T-cell (primary cell): Measurements from ENCODE around the gene CYRIA. TPM values are rescaled to one million over a fixed set of nuclear protein-coding genes. Genes with fewer than 3 reads are reported as not detected.
A peak's percentile ranks its signal among the peaks of the same experiment; 100 is the strongest.

Experiments
- ATAC-seq, 4 experiments: fragments of 200-7000 bp in 3 of 4; fragments of 150-1000 bp in 1 of 4; cut with Tn5 transposase; replicated peaks in 1 of 4; 1 replicate in 3 of 4; 2 replicates in 1 of 4; pipeline ENCODE4 v1.10.0; 2021; ENCODE audit warnings: moderate library complexity in 3 of 4, mild to moderate bottlenecking in 2 of 4, moderate number of reproducible peaks in 1 of 4
- CTCF ChIA-PET, 2 donors: fragments of 300-600 bp; sonication (Branson Sonifier 250); formaldehyde crosslinking; loops; one replicate each; lab custom pipeline; 2022; ENCODE audit warnings: antibody characterized with exemption in 2 of 2; lab: Charles Lee
- POLR2A ChIA-PET, 2 donors: fragments of 300-600 bp; sonication (Branson Sonifier 250); formaldehyde crosslinking; loops; one replicate each; lab custom pipeline; 2022; ENCODE audit warnings: antibody characterized with exemption in 2 of 2; lab: Charles Lee
- DNase-seq, 35 experiments: peaks; one replicate each; pipeline versions ENCODE4 v3.0.0 to v3.0.0-alpha.2; 2013 to 2023
- H3K27ac ChIP-seq: one replicate; pipeline ENCODE4 v1.5.1; 2013; ENCODE audit warnings: low read length
- H3K27me3 ChIP-seq, 2 experiments: replicated peaks in 1 of 2; 1 replicate in 1 of 2; 2 replicates in 1 of 2; pipeline versions ENCODE4 v1.6.1 to v1.7.0; 2013; ENCODE audit warnings: low read length in 1 of 2, mixed read lengths in 1 of 2; ENCODE audit not compliant: control insufficient read depth in 2 of 2, insufficient read depth in 2 of 2; ENCODE audit errors: extremely low read depth in 1 of 2
- H3K36me3 ChIP-seq, 2 donors: 1 replicate in 1 of 2; 2 replicates in 1 of 2; pipeline versions ENCODE4 v1.6.1 to v1.7.0; 2013; ENCODE audit warnings: low read length in 1 of 2; ENCODE audit not compliant: control insufficient read depth in 2 of 2, insufficient read depth in 1 of 2; ENCODE audit errors: extremely low read depth in 1 of 2
- H3K4me1 ChIP-seq, 2 experiments: 1 replicate in 1 of 2; 2 replicates in 1 of 2; pipeline versions ENCODE4 v1.6.1 to v1.7.0; 2013; ENCODE audit warnings: low read length in 2 of 2, mixed read lengths in 1 of 2; ENCODE audit not compliant: insufficient read depth in 2 of 2, control insufficient read depth in 1 of 2; ENCODE audit errors: extremely low read depth in 1 of 2
- H3K4me3 ChIP-seq, 2 donors: 1 replicate in 1 of 2; 2 replicates in 1 of 2; pipeline versions ENCODE4 v1.5.1 to v1.7.0; 2013; ENCODE audit warnings: mild to moderate bottlenecking in 2 of 2, low read length in 1 of 2, moderate library complexity in 1 of 2; ENCODE audit not compliant: control insufficient read depth in 1 of 2; ENCODE audit errors: extremely low read depth in 1 of 2
- H3K9me3 ChIP-seq: 2 replicates; pipeline ENCODE4 v1.7.0; 2013
- H3K27ac Mint-ChIP-seq, 2 donors: one replicate each; pipeline ENCODE4 v1.8.0; 2020 to 2021; ENCODE audit warnings: mild to moderate bottlenecking in 2 of 2, mixed read lengths in 2 of 2
- H3K27me3 Mint-ChIP-seq, 2 donors: one replicate each; pipeline ENCODE4 v1.8.0; 2021 to 2022; ENCODE audit warnings: mixed read lengths in 2 of 2
- H3K36me3 Mint-ChIP-seq: one replicate; pipeline ENCODE4 v1.8.0; 2021; ENCODE audit warnings: mixed read lengths
- H3K4me1 Mint-ChIP-seq, 3 donors: one replicate each; pipeline ENCODE4 v1.8.0; 2020 to 2022; ENCODE audit warnings: mixed read lengths in 3 of 3, mild to moderate bottlenecking in 1 of 3
- H3K4me3 Mint-ChIP-seq, 3 donors: one replicate each; pipeline ENCODE4 v1.8.0; 2020 to 2022; ENCODE audit warnings: mild to moderate bottlenecking in 3 of 3, mixed read lengths in 3 of 3, moderate library complexity in 3 of 3
- H3K9me3 Mint-ChIP-seq, 3 donors: one replicate each; pipeline ENCODE4 v1.8.0; 2020 to 2022; ENCODE audit warnings: mixed read lengths in 3 of 3
- WGBS: methylation state at CpG from one replicate; pipeline ENCODE4 v1.1.5; 2013; ENCODE audit warnings: missing lambda C conversion rate; ENCODE audit not compliant: insufficient coverage; 5-methylcytosine and 5-hydroxymethylcytosine counted together
- total RNA-seq, 35 experiments: library from RNA in 6 of 35; stranded (reverse) in 6 of 35; fragments of 120-200 nt in 1 of 35; gene quantifications; one replicate each; pipeline versions ENCODE4 v1.2.1 to v1.2.4 and lab custom pipeline; 2013 to 2026

Gene CYRIA
- total RNA-seq, 5 donors from 2014 or later (not counting 1 experiment from before 2014, with no cell fraction given), result 1.8 to 3.5 (median 2.8) TPM

GRCh38 chr2:16677875-16678274 is 12.2 kb upstream of the CYRIA start:
- ChIA-PET CTCF (interaction anchor here in 1 of 2 donors (0.8 kb wide), 1 partner anchor 65 kb away, joined by 3 read pairs; no protein-coding TSS in a partner anchor), POLR2A (no interaction called here)
- H3K4me1 Mint-ChIP-seq, result no peaks in the 10 kb centered on the region
- Histone ChIP-seq H3K9me3 (no peaks in the 10 kb centered on the region), H3K4me3 (no peak overlapping the region), H3K4me1 (no peaks in the 10 kb centered on the region), H3K36me3 (no peaks in the 10 kb centered on the region), H3K27me3 (peaks cover 0 to 2% of the 10 kb centered on the region in 2 experiments), H3K27ac (no peak overlapping the region)
- no peak for DNase-seq
- ATAC-seq, result no peak
- WGBS, result no CpG with 5 or more reads among the region's 1 CpG
- H3K9me3 Mint-ChIP-seq, result peaks cover 0 to 9% (median 8%) of the 10 kb centered on the region in 3 donors
- H3K27me3 Mint-ChIP-seq, result peaks cover 11 to 22% of the 10 kb centered on the region in 2 donors
- H3K4me3 Mint-ChIP-seq, result no peak overlapping the region
- H3K36me3 Mint-ChIP-seq, result no peaks in the 10 kb centered on the region
- no peak overlapping the region for H3K27ac Mint-ChIP-seq

DNA sequence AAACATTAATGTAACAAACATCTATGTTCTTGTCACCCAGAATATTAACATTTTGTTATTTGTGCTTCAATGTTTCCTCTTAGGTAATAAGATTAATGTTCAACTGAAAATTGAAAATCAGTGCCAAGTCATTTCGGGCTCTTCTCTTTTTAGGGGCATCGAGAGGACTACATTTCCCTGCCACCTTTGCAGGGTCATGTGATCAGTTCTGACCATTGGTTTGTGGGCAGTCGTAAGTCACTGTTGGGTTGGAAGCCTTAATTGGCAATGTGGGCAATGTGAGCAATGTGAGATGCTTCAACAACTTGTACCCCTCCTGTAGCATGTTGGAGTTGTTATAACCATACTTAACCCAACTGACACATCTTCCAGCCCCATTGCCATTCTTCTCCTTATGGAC is 10.1 kb upstream of the CYRIA start:
- no peak overlapping the region for H3K27ac ChIP-seq
- Mint-ChIP-seq H3K9me3 (peaks cover 0 to 9% (median 7%) of the 10 kb centered on the region in 3 donors), H3K4me3 (no peak overlapping the region), H3K4me1 (no peaks in the 10 kb centered on the region), H3K27me3 (peaks cover 7 to 12% of the 10 kb centered on the region in 2 donors), H3K27ac (no peak overlapping the region), H3K36me3 (no peaks in the 10 kb centered on the region)
- no peaks in the 10 kb centered on the region for H3K36me3 ChIP-seq
- DNase-seq (no peak), ATAC-seq (no peak)
- H3K4me1 ChIP-seq, result no peaks in the 10 kb centered on the region
- no peaks in the 10 kb centered on the region for H3K9me3 ChIP-seq
- 75% methylated on average over 2 of the region's 3 CpGs for WGBS
- H3K4me3 ChIP-seq, result no peak overlapping the region
- ChIA-PET CTCF (no interaction called here), POLR2A (no interaction called here)
- H3K27me3 ChIP-seq, result no peaks in the 10 kb centered on the region

DNA sequence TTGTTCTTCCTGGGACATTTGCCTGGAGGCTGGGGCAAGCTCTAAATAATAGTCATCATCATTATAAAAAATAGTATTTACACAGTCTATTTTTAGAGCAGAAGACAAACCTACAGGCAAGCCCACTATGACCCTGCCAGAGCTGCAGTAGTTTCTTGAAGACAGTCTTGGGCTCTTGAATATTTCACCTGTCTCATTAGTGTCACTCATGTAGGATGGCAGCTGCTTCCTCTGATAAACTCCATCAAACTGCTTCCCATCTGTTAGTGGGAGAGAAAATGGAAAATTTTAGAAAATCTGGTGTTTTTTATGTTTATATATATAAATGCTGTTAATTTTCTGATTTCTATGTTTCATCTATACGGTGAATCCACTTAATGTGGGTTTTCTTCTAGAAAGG is 8.5 kb upstream of the CYRIA start:
- ATAC-seq (no peak), DNase-seq (no peak)
- H3K4me1 Mint-ChIP-seq, result no peaks in the 10 kb centered on the region
- H3K27ac Mint-ChIP-seq, result no peak overlapping the region
- Histone ChIP-seq H3K27ac (no peak overlapping the region), H3K4me3 (no peak overlapping the region), H3K9me3 (no peaks in the 10 kb centered on the region), H3K4me1 (no peaks in the 10 kb centered on the region), H3K36me3 (no peaks in the 10 kb centered on the region), H3K27me3 (no peaks in the 10 kb centered on the region)
- WGBS, result no CpG with 5 or more reads among the region's 1 CpG
- H3K36me3 Mint-ChIP-seq, result no peaks in the 10 kb centered on the region
- no peak overlapping the region for H3K4me3 Mint-ChIP-seq
- H3K9me3 Mint-ChIP-seq, result peaks cover 0 to 9% (median 7%) of the 10 kb centered on the region in 3 donors
- CTCF ChIA-PET, result no interaction called here
- POLR2A ChIA-PET, result no interaction called here
- peaks cover 10 to 12% of the 10 kb centered on the region in 2 donors for H3K27me3 Mint-ChIP-seq

GRCh38 chr2:16671760-16672159 is 6.1 kb upstream of the CYRIA start:
- Histone ChIP-seq H3K4me3 (no peak overlapping the region), H3K27ac (no peak overlapping the region), H3K27me3 (peaks cover 0 to 4% of the 10 kb centered on the region in 2 experiments), H3K36me3 (no peaks in the 10 kb centered on the region), H3K9me3 (no peaks in the 10 kb centered on the region), H3K4me1 (no peaks in the 10 kb centered on the region)
- DNase-seq, result no peak
- 100% methylated on average over 1 of the region's 1 CpG for WGBS
- no peak overlapping the region for H3K4me3 Mint-ChIP-seq
- POLR2A ChIA-PET, result no interaction called here
- no peaks in the 10 kb centered on the region for H3K9me3 Mint-ChIP-seq
- H3K27me3 Mint-ChIP-seq, result peaks cover 12 to 16% of the 10 kb centered on the region in 2 donors
- H3K4me1 Mint-ChIP-seq, result no peaks in the 10 kb centered on the region
- CTCF ChIA-PET, result no interaction called here
- ATAC-seq, result no peak
- H3K27ac Mint-ChIP-seq, result no peak overlapping the region
- H3K36me3 Mint-ChIP-seq, result no peaks in the 10 kb centered on the region

DNA sequence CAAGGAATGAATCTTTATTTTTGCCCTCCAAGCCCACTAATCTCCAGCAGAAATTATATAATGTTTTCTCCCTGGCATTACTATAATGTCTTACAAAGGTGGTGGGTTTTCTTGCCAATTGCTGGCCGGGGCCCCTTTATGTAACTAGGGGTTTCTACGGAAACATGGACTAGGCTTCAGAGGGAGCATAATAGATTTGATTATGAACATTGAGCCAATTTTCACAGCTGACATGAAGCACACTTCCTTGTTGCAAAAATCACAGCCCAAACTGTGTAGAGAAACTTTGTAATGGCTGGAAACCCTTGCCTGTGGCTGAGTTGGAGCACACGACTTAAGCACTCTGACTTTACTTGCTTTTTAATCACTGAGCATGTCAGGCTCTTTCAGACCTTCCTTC is 3.8 kb upstream of the CYRIA start:
- DNase-seq (no peak), ATAC-seq (no peak)
- H3K27me3 Mint-ChIP-seq, result peaks cover 16 to 29% of the 10 kb centered on the region in 2 donors
- Histone ChIP-seq H3K9me3 (no peaks in the 10 kb centered on the region), H3K27ac (no peak overlapping the region), H3K4me1 (peaks cover 2 to 19% of the 10 kb centered on the region in 2 experiments), H3K27me3 (peaks cover 0 to 22% of the 10 kb centered on the region in 2 experiments), H3K4me3 (no peak overlapping the region), H3K36me3 (no peaks in the 10 kb centered on the region)
- no peak overlapping the region for H3K4me3 Mint-ChIP-seq
- ChIA-PET CTCF (no interaction called here), POLR2A (no interaction called here)
- no peak overlapping the region for H3K27ac Mint-ChIP-seq
- WGBS, result 20% methylated on average over 1 of the region's 3 CpGs
- H3K9me3 Mint-ChIP-seq, result no peaks in the 10 kb centered on the region
- H3K36me3 Mint-ChIP-seq, result no peaks in the 10 kb centered on the region
- peaks cover 16% of the 10 kb centered on the region in 3 donors for H3K4me1 Mint-ChIP-seq

DNA sequence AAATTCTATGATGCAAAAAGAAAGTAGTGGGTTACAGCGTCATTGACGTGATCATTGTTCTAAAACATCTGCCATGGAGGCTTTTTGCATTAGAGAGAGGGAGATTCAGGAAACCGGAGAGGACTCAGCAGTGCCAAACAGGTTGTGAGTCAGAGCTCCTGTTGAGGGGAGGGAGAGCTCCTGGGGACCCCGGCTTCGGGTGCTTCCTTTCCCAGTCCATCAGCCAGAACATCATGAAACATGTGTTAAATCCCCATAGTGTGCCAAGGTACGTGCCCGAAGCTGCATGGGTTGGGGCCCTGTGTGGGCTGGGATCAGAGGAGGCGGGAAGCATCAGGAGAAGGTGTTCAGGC is 791 bp upstream of the CYRIA start:
- Mint-ChIP-seq H3K4me3 (peak overlapping the region; percentile 70 to 90 (median 76)), H3K27me3 (peaks cover 37 to 49% of the 10 kb centered on the region in 2 donors), H3K27ac (no peak overlapping the region), H3K4me1 (peaks cover 21 to 34% (median 27%) of the 10 kb centered on the region in 3 donors), H3K9me3 (no peaks in the 10 kb centered on the region), H3K36me3 (no peaks in the 10 kb centered on the region)
- Histone ChIP-seq H3K36me3 (no peaks in the 10 kb centered on the region), H3K27ac (no peak overlapping the region), H3K4me3 (peak overlapping the region in 1 of 2 donors; percentile 35), H3K27me3 (peaks cover 0 to 36% of the 10 kb centered on the region in 2 experiments), H3K9me3 (no peaks in the 10 kb centered on the region), H3K4me1 (peaks cover 6 to 38% of the 10 kb centered on the region in 2 experiments)
- POLR2A ChIA-PET, result no interaction called here
- WGBS, result 71% methylated on average over 5 of the region's 8 CpGs
- CTCF ChIA-PET, result interaction anchor here (0.5 to 0.6 kb wide), 3 partner anchors 8 to 809 kb away, joined by 3 to 5 read pairs (median 3); no protein-coding TSS in a partner anchor
- peak in 1 of 35 experiments; percentile 37 for DNase-seq
- ATAC-seq, result peak in 1 of 4 experiments; percentile 41
